Measurements from ENCODE around the gene PRKN. TPM values are rescaled to one million over a fixed set of nuclear protein-coding genes. Genes with fewer than 3 reads are reported as not detected.

Gene PRKN
- total RNA-seq, 1 donor from 2014 or later: 1.2 TPM

DNA sequence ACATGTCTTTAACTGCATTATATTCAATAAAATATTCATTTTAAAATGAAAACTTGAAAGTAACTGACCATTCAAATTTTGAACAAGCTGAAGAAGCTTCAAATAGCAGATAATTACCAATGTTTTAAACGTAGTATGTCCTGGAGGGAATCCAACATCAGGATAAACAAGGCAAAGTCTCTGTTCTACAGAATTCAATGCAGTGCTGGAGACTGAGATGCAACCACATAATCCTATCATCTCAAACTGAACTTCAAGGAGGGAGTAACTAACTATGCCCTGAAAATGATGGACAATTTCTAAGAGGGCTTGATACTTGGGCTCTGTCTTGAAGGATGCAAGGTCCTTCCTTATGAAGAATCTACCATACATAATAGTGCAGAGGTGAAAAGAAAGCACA is 100.7 kb downstream of the PRKN start:
- no peaks in the 10 kb centered on the region for H3K36me3 ChIP-seq (ENCODE audit: control insufficient read depth, insufficient read depth, low read length)
- no peak for DNase-seq (ENCODE audit: low read depth)
- H3K4me3 ChIP-seq (ENCODE audit: low read depth, low read length): no peak overlapping the region
- H3K27me3 ChIP-seq (ENCODE audit: control insufficient read depth, insufficient read depth, low read length): no peaks in the 10 kb centered on the region
- TF ChIP-seq, protein P1, sequence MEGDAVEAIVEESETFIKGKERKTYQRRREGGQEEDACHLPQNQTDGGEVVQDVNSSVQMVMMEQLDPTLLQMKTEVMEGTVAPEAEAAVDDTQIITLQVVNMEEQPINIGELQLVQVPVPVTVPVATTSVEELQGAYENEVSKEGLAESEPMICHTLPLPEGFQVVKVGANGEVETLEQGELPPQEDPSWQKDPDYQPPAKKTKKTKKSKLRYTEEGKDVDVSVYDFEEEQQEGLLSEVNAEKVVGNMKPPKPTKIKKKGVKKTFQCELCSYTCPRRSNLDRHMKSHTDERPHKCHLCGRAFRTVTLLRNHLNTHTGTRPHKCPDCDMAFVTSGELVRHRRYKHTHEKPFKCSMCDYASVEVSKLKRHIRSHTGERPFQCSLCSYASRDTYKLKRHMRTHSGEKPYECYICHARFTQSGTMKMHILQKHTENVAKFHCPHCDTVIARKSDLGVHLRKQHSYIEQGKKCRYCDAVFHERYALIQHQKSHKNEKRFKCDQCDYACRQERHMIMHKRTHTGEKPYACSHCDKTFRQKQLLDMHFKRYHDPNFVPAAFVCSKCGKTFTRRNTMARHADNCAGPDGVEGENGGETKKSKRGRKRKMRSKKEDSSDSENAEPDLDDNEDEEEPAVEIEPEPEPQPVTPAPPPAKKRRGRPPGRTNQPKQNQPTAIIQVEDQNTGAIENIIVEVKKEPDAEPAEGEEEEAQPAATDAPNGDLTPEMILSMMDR (IDR thresholded peaks at IDR 0.05; ENCODE audit: insufficient read depth, low read length, poor library complexity, severe bottlenecking): no peak

DNA sequence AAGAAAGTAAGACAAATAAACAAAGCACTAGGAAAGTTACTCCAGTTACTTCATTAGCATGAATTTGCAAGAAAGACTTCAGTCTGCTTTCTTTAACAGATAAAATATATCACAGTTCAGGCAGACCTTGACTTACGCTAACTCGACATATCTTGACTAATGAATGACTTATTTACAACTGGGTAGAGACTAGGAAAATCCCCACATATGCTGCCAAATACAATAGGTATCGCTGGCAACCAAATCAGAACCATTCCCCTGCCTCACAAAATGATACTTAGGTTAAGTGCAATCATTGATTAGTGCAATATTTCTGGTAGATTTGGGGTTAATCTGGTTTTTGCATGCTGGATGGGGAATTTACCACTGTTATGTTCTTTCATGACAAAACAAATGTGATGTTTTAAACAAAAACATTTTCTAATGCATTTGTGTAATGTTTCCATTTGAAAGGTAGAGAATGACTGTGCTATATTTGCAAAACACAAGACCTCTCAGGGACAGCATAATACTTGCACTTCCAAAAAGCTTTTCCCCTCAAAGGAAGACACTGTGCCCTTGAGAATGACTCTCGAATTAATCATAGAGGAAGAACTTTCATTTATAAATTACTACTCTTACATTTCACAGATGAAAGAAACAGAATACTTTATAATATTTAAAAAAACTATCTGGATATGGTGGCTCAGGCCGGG is 101.6 kb downstream of the PRKN start:
- TF ChIP-seq, protein P1 (IDR thresholded peaks at IDR 0.05; ENCODE audit: insufficient read depth, low read length, poor library complexity, severe bottlenecking): no peak
- no peak overlapping the region for H3K4me3 ChIP-seq (ENCODE audit: low read depth, low read length)
- no peak for DNase-seq (ENCODE audit: low read depth)
- no peaks in the 10 kb centered on the region for H3K36me3 ChIP-seq (ENCODE audit: control insufficient read depth, insufficient read depth, low read length)
- no peaks in the 10 kb centered on the region for H3K27me3 ChIP-seq (ENCODE audit: control insufficient read depth, insufficient read depth, low read length)

DNA sequence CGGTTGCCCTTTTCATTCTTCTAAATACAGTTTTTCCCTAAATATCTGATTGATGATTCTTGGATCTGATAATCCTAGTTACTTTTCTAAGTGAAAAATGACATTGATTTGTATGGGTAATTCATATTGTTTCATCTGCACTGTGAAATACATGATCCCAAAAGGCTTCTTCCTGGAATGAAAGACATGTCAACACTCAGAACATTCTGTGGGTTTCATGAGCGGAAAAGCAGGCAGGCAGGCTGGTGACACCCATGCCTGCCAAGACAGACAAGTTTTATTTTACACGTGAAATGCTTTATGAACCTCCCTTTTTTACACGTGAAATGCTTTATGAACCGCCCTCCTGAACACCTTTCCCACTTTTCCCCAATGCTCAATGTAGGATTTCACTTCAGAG is 105.0 kb downstream of the PRKN start:
- H3K36me3 ChIP-seq (ENCODE audit: control insufficient read depth, insufficient read depth, low read length): no peaks in the 10 kb centered on the region
- TF ChIP-seq, protein P1 (IDR thresholded peaks at IDR 0.05; ENCODE audit: insufficient read depth, low read length, poor library complexity, severe bottlenecking): no peak
- H3K4me3 ChIP-seq (ENCODE audit: low read depth, low read length): no peak overlapping the region
- DNase-seq (ENCODE audit: low read depth): no peak
- H3K27me3 ChIP-seq (ENCODE audit: control insufficient read depth, insufficient read depth, low read length): no peaks in the 10 kb centered on the region

DNA sequence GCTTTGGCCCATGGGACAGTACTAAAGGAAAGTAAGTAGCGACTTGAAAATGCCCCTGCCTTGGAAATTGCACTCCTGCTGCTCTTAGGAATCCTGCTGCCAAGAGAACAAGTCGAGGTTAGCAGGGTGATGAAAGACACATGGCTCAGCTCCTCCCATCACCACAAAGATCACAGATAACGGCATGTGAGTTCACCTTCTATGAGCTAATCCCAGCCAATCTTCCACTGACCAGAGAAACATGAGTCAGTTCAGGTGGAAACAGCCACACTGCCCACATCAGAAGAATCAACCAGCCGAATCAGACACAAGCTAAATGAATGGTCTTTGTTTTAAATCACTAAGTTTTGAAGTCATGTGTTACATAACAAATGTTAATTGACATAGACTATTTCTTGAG is 106.3 kb downstream of the PRKN start:
- H3K36me3 ChIP-seq (ENCODE audit: control insufficient read depth, insufficient read depth, low read length): no peaks in the 10 kb centered on the region
- TF ChIP-seq, protein P1 (IDR thresholded peaks at IDR 0.05; ENCODE audit: insufficient read depth, low read length, poor library complexity, severe bottlenecking): no peak
- peak; percentile 95 for DNase-seq (ENCODE audit: low read depth)
- no peak overlapping the region for H3K4me3 ChIP-seq (ENCODE audit: low read depth, low read length)
- H3K27me3 ChIP-seq (ENCODE audit: control insufficient read depth, insufficient read depth, low read length): no peaks in the 10 kb centered on the region

DNA sequence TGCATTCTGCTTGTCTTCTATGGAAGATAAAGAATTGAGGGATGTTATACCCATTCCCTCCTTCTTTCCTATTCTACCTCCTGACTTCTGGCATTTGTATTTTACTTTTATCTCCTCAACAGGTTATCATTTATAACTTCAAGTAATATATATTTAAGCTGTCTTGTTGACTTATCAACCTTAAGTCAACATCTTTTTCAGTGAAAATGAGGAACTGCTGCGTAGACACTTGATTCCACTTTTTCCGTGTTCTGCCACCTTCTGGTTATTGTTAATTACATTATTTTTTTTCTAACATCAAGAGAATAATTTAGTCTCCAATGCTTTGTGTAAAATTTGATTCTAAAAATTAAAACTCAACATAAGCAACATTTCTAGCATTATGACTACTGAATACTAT is 107.5 kb downstream of the PRKN start:
- TF ChIP-seq, protein P1 (IDR thresholded peaks at IDR 0.05; ENCODE audit: insufficient read depth, low read length, poor library complexity, severe bottlenecking): no peak
- no peaks in the 10 kb centered on the region for H3K36me3 ChIP-seq (ENCODE audit: control insufficient read depth, insufficient read depth, low read length)
- no peak for DNase-seq (ENCODE audit: low read depth)
- H3K4me3 ChIP-seq (ENCODE audit: low read depth, low read length): no peak overlapping the region
- H3K27me3 ChIP-seq (ENCODE audit: control insufficient read depth, insufficient read depth, low read length): no peaks in the 10 kb centered on the region

DNA sequence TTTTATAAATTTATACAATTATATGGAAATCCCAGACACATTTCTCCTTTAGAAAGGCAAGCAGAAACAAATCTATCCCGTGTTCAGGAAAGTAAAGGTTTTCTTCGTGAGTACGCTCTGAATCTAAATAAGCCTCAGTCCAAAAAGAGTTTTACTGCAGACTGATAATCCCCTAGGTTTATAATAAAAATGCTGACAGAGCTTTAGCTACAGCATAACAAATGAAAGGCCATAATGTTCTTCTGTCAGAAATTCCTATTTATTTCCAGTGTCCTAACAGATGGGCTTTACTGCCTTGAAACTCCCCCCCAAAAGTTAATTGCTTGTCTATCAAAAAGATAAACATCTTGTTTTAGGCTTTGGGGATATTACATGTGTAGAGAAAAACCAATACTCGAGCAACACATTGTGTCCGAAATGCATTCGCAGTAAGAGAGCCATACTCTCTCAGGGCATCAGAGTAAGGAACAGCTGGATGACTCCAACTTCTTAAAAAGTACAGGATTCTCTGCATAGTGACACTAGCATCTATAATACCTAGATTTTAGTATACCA is 109.0 kb downstream of the PRKN start:
- no peak for DNase-seq (ENCODE audit: low read depth)
- no peak overlapping the region for H3K4me3 ChIP-seq (ENCODE audit: low read depth, low read length)
- TF ChIP-seq, protein P1 (IDR thresholded peaks at IDR 0.05; ENCODE audit: insufficient read depth, low read length, poor library complexity, severe bottlenecking): no peak
- H3K27me3 ChIP-seq (ENCODE audit: control insufficient read depth, insufficient read depth, low read length): no peaks in the 10 kb centered on the region
- H3K36me3 ChIP-seq (ENCODE audit: control insufficient read depth, insufficient read depth, low read length): no peaks in the 10 kb centered on the region

Measured in kidney epithelial cell (primary cell).